Esophagus (tissue), 2 donors: Measurements from ENCODE around the gene TMEM201. TPM values are rescaled to one million over a fixed set of nuclear protein-coding genes. Genes with fewer than 3 reads are reported as not detected.
"Not testable (repeated sequence)": the region's sequence is repeated elsewhere in the genome, so short reads cannot be mapped to it uniquely, and the experiment has no call there.

Source experiments
- H3K27ac ChIP-seq, 2 donors: one replicate each; pipeline ENCODE4 v1.5.1; 2013; ENCODE audit warnings: low read depth in 2 of 2, mild to moderate bottlenecking in 2 of 2, inconsistent platforms in 1 of 2, low read length in 1 of 2, moderate library complexity in 1 of 2
- H3K27me3 ChIP-seq, 2 donors: one replicate each; pipeline ENCODE4 v1.6.1; 2013; ENCODE audit warnings: low read length in 2 of 2, control low read depth in 1 of 2, mild to moderate bottlenecking in 1 of 2; ENCODE audit not compliant: insufficient read depth in 2 of 2, control insufficient read depth in 1 of 2
- H3K36me3 ChIP-seq, 2 donors: one replicate each; pipeline ENCODE4 v1.6.1; 2013; ENCODE audit warnings: low read length in 1 of 2; ENCODE audit not compliant: control insufficient read depth in 2 of 2, insufficient read depth in 2 of 2
- H3K4me1 ChIP-seq, 2 donors: one replicate each; pipeline ENCODE4 v1.6.1; 2013; ENCODE audit warnings: low read length in 1 of 2; ENCODE audit not compliant: control insufficient read depth in 2 of 2, insufficient read depth in 2 of 2
- H3K4me3 ChIP-seq, 2 donors: one replicate each; pipeline ENCODE4 v1.5.1; 2013; ENCODE audit warnings: low read length in 2 of 2, mild to moderate bottlenecking in 2 of 2, low read depth in 1 of 2, moderate library complexity in 1 of 2
- H3K9me3 ChIP-seq, 2 donors: one replicate each; pipeline ENCODE4 v1.6.1; 2013; ENCODE audit warnings: mild to moderate bottlenecking in 2 of 2, low read depth in 1 of 2, low read length in 1 of 2, moderate library complexity in 1 of 2; ENCODE audit not compliant: control insufficient read depth in 2 of 2, insufficient read depth in 1 of 2
- WGBS, 2 donors: extraction: QIAGEN DNeasy Blood & Tissue Kit; methylation state at CpG; one replicate each; pipeline ENCODE4 v1.1.7; 2013; 5-methylcytosine and 5-hydroxymethylcytosine counted together
- polyA plus RNA-seq, 2 donors: library from polyadenylated mRNA; stranded (reverse); fragments of 200-250 nt; gene quantifications; one replicate each; pipeline ENCODE4 v1.2.3, GENCODE V29; 2013
- donor health status: healthy with polysubstance abuse.
- donor health status: Bipolar disorder and iron deficiency.

TMEM201 gene
- polyA plus RNA-seq, 2 donors: 4.7 to 6.0 TPM

DNA sequence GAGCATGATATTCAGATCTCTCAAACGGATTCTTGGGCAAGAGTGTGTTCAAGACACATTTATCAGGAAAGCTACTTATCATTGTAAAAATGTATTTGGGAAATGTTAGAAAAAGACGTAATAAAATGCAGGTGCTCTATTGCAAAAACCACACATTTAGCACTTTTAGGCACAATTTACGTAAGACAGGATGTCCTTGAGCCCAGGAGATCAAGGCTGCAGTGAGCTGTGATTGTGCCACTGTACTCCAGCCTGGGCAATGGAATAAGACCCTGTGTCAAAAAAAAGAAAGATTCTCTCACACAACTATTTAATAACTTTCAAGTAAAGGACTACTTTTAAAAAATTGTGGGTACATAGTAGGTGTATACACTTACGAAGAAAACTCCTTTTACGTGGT is 31.1 kb upstream of the TMEM201 start:
- 88 to 93% methylated on average over 5 of the region's 5 CpGs for WGBS, 2 donors
- Histone ChIP-seq H3K27me3 (no peaks in the 10 kb centered on the region), H3K27ac (no peak overlapping the region), H3K9me3 (no peaks in the 10 kb centered on the region), H3K4me1 (peaks cover 0 to 6% of the 10 kb centered on the region in 2 donors), H3K36me3 (peaks cover 0 to 2% of the 10 kb centered on the region in 2 donors), H3K4me3 (no peak overlapping the region)

DNA sequence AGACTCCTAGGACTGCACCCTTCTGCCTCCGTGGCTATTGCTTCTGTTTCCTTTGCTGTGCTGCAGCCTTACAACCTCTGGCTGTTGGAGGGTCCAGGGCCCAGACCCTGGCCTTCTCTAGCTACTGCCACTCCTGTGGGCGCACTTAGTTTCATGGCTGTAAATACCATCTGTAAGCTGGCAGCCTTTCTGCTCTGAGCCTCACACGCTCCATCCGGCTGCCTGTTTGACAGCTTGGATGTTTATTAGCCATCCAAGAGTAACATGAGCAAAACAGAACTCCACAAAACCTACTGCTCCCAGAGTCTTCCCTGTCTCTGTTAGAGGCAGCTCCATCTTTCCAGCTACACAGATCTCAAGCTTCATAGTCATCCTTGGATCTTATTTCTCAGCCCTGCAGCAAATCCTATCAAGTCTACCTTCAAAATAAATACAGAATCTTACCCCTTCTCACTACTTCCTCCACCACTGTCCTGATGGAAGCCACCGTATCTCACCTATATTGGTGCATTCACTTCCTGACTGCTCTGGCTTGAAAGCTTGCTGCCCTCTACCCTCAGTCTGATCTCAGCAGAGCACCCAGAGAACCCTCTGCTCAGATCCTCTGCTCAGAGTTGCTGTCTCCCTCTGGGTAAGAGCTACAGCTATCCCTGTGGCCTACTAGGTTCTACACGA is 30.3 kb upstream of the TMEM201 start:
- Histone ChIP-seq H3K9me3 (no peaks in the 10 kb centered on the region), H3K27ac (no peak overlapping the region), H3K27me3 (no peaks in the 10 kb centered on the region), H3K4me3 (no peak overlapping the region), H3K4me1 (peaks cover 0 to 6% of the 10 kb centered on the region in 2 donors), H3K36me3 (peaks cover 0 to 2% of the 10 kb centered on the region in 2 donors)
- 78 to 80% methylated on average over 6 of the region's 6 CpGs for WGBS, 2 donors

DNA sequence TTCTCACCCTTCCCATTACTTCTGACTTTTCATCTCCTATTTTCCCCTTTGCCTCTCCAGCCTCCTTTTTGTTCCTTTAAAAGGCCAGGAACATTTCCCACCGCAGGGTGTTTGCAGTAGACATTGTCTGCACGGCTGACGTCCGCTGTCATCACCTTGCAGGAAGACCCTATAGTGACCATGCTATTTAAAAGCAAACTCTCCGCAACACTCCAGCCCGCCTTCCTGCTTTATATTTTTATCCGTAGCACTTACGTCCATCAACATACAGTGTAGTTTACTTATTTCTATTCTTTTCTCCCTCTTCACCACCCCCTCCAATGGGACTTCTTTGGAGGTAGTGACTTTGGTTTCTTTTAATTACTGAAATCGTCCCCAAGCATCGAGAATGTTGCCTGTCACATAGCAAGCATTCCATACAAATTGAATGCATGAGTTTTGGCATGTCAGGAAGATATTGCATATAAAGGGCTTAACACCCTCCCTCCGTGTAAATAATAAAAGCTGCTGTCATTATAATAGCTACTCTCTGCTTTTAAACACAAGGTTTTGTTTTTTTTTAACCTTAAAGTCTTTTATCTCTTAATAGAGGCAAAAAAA is 29.7 kb upstream of the TMEM201 start:
- Histone ChIP-seq H3K4me3 (no peak overlapping the region), H3K36me3 (no peaks in the 10 kb centered on the region), H3K4me1 (peaks cover 0 to 6% of the 10 kb centered on the region in 2 donors), H3K9me3 (no peaks in the 10 kb centered on the region), H3K27me3 (no peaks in the 10 kb centered on the region), H3K27ac (no peak overlapping the region)
- WGBS, 2 donors: 73% methylated on average over 11 of the region's 11 CpGs

DNA sequence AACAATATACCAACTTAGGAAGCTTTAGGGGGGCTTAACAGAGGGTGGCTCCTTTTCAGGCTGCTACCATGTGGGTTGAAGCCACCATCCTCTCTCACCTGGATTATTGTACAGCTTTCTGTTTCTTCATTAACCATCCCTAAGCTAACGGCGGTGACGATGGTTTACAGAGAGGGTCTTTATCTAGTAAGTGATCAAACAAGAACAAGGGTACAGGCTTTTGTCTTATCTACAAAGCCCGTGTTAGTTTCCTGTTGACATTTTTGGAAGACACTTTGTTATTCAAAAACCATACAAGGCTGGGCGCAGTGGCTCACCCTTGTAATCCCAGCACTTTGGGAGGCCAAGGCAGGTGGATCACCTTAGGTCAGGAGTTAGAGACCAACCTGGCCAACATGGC is 29.0 kb upstream of the TMEM201 start:
- H3K4me1 ChIP-seq: peaks cover 0 to 6% of the 10 kb centered on the region in 2 donors
- no peaks in the 10 kb centered on the region for H3K9me3 ChIP-seq
- WGBS, 2 donors: 76 to 85% methylated on average over 5 of the region's 5 CpGs
- H3K4me3 ChIP-seq: no peak overlapping the region
- no peaks in the 10 kb centered on the region for H3K27me3 ChIP-seq
- no peaks in the 10 kb centered on the region for H3K36me3 ChIP-seq
- H3K27ac ChIP-seq: no peak overlapping the region

DNA sequence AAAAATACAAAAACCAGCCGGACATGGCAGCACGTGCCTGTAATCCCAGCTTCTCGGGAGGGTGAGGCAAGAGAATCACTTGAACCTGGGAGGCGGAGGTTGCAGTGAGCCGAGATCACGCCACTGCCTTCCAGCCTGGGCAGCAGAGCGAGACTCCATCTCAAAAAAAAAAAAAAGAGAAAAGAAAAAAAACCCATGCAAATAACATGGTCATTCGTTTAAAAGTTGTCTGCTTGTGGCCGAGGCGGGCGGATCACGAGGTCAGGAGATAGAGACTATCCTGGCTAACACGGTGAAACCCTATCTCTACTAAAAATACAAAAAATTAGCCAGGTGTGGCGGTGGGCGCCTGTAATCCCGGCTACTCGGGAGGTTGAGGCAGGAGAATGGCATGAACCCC is 28.6 kb upstream of the TMEM201 start:
- H3K9me3 ChIP-seq, H3K4me3 ChIP-seq, H3K27me3 ChIP-seq, H3K36me3 ChIP-seq, H3K27ac ChIP-seq, H3K4me1 ChIP-seq: not testable (repeated sequence)
- 84 to 90% methylated on average over 16 to 17 of the region's 17 CpGs for WGBS, 2 donors

DNA sequence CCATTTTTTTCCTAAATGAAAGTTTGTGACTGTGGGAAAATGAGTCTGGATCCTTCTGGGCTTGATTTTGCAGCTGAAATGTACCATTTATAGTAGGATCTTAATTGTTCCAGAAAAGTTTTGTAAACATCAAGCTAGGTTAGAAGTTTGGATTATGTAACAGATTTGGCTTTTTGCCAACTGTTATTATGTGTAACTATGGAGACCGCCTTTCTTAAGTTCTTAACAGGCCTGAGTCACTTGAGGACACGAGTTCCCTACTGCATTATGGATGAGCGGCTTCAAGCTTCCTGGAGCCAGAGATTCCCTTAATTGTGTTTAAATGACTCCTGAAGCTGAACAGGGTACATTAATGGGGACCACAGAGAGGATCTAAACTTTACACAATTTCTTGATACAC is 27.3 kb upstream of the TMEM201 start:
- 12 to 13% methylated on average over 3 of the region's 3 CpGs for WGBS, 2 donors
- H3K36me3 ChIP-seq: no peaks in the 10 kb centered on the region
- no peaks in the 10 kb centered on the region for H3K4me1 ChIP-seq
- H3K27ac ChIP-seq: no peak overlapping the region
- no peaks in the 10 kb centered on the region for H3K27me3 ChIP-seq
- H3K9me3 ChIP-seq: no peaks in the 10 kb centered on the region
- H3K4me3 ChIP-seq: no peak overlapping the region

DNA sequence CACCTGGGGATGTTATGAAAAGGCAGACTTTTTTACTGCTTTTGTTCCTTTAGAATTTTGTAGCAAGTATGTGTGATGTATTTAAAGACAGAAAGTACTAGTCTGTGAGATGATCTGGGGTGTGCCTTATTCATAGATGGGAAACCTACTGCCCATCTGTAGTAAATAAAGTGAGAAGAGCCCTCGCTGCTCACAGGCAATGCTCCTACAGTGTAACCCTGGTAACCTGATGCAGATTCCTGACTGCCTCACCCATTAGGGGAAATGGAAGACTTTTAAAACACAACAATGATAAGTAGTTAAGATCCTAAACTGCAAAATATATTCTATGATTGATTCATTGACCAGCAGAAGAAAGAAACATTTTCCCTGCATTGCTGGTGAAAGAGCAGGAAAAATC is 19.4 kb upstream of the TMEM201 start:
- WGBS, 2 donors: 85 to 87% methylated on average over 1 of the region's 1 CpG
- Histone ChIP-seq H3K27me3 (no peaks in the 10 kb centered on the region), H3K4me3 (no peak overlapping the region), H3K4me1 (no peaks in the 10 kb centered on the region), H3K36me3 (no peaks in the 10 kb centered on the region), H3K27ac (no peak overlapping the region), H3K9me3 (no peaks in the 10 kb centered on the region)

DNA sequence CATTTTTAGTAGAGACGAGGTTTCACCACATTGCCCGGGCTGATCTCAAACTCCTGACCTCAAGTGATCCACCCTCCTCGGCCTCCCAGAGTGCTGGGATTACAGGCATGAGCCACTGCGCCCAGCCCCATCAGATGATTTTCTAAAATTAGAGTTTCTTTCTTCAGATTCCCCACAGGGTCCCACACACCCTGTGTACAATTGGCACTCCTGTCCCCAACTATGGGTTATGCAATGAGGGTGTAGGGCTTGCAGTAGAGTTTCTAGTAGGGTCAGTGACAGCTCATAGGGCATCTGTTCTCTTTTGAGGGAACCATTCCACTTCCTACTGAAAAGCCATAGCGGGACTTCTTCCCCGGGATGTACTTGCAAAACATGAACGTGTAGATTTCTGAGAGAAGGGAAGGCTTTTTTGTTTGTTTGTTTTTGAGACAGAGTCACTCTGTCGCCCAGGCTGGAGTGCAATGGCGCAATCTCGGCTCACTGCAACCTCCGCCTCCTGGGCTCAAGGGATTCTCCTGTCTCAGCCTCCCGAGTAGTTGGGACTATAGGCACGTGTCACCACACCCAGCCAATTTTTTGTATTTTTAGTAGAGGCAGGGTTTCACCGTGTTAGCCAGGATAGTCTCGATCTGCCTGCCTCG is 17.7 kb upstream of the TMEM201 start:
- not testable (repeated sequence) for H3K4me1 ChIP-seq, H3K4me3 ChIP-seq, H3K27ac ChIP-seq, H3K27me3 ChIP-seq, H3K9me3 ChIP-seq, H3K36me3 ChIP-seq
- 88 to 91% methylated on average over 16 of the region's 16 CpGs for WGBS, 2 donors

DNA sequence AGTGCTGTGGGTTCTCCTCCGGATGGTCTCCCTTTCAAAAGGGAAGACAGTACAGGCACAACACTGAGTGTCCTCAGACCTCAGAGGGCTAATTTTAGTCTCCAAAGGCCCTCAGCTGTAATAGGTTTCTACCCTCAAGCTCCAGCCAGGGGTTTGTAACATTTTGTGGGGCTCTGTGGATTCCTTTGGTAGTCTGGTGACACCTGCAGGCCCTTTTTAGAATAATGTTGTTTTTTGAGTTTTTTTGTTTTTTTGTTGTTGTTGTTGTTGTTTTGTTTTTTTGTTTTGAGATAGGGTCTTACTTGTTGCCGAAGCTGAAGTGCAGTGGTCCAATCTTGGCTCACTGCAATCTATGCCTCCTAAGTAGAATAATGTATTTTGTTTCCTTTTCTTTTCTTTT is 15.0 kb upstream of the TMEM201 start:
- Histone ChIP-seq H3K4me3 (no peak overlapping the region), H3K27ac (no peak overlapping the region), H3K36me3 (peaks cover 0 to 3% of the 10 kb centered on the region in 2 donors), H3K4me1 (no peaks in the 10 kb centered on the region), H3K9me3 (no peaks in the 10 kb centered on the region), H3K27me3 (no peaks in the 10 kb centered on the region)
- 78 to 84% methylated on average over 2 of the region's 2 CpGs for WGBS, 2 donors

DNA sequence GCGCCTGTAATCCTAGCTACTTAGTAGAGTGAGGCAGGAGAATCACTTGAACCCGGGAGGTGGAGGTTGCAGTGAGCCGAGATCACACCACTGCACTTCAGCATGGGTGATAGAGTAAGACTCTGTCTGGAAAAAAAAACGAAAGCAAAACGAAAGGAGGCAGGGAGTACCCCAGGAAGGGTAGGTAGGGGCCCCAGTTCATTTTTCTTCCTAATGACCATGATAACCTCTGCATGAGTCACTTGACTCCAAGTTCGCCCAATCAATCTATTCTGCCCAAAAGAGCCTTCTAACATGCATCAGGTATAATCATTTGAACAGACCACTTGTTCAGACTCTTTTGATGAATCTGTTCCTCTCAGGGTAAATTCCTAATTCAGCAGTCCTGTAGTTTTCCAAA is 13.2 kb upstream of the TMEM201 start:
- Histone ChIP-seq H3K9me3 (no peaks in the 10 kb centered on the region), H3K27me3 (no peaks in the 10 kb centered on the region), H3K27ac (no peak overlapping the region), H3K4me3 (no peak overlapping the region), H3K36me3 (peaks cover 0 to 6% of the 10 kb centered on the region in 2 donors), H3K4me1 (no peaks in the 10 kb centered on the region)
- WGBS, 2 donors: 89 to 93% methylated on average over 6 of the region's 6 CpGs
